Cardiac fibroblast (primary cell): ENCODE measurements around the gene MPIG6B.

ENCODE experiments used
- DNase-seq, 2 donors: peaks; one replicate each; pipeline versions ENCODE4 v3.0.0 to v3.0.0-alpha.2; 2010; ENCODE audit warnings: low read depth in 2 of 2
- H3K4me3 ChIP-seq, 2 donors: replicated peaks in 1 of 2; 1 replicate in 1 of 2; 2 replicates in 1 of 2; pipeline ENCODE4 v1.5.1; 2011; ENCODE audit warnings: low read depth in 2 of 2, low read length in 2 of 2, mild to moderate bottlenecking in 2 of 2, moderate library complexity in 1 of 2
- CTCF ChIP-seq: IDR thresholded peaks from one replicate; pipeline ENCODE4 v1.5.1; 2011; ENCODE audit warnings: low read depth, mild to moderate bottlenecking, low read length, inconsistent platforms

The MPIG6B gene

GRCh38 chr6:31683591-31683990 lies 39.6 kb upstream of the MPIG6B start:
- DNase-seq = no peak
- TF ChIP-seq CTCF = no peak
- H3K4me3 ChIP-seq = no peak overlapping the region

- TF ChIP-seq CTCF = no peak
- DNase-seq = no peak
- no peak overlapping the region for H3K4me3 ChIP-seq
Observed at GRCh38 chr6:31686483-31686882, 36.7 kb upstream of the MPIG6B start.

GRCh38 chr6:31687321-31687720 lies 35.9 kb upstream of the MPIG6B start:
- no peak for TF ChIP-seq CTCF
- no peak for DNase-seq
- H3K4me3 ChIP-seq = no peak overlapping the region

- no peak for DNase-seq
- H3K4me3 ChIP-seq = no peak overlapping the region
- no peak for TF ChIP-seq CTCF
Observed at GRCh38 chr6:31687860-31688693, 35.1 kb upstream of the MPIG6B start.

GRCh38 chr6:31689249-31690110 lies 33.7 kb upstream of the MPIG6B start:
- TF ChIP-seq CTCF = peak; percentile 56
- H3K4me3 ChIP-seq = no peak overlapping the region
- no peak for DNase-seq

GRCh38 chr6:31690231-31691077 lies 32.7 kb upstream of the MPIG6B start:
- no peak for DNase-seq
- H3K4me3 ChIP-seq = no peak overlapping the region
- TF ChIP-seq CTCF = no peak
